Esophagus muscularis mucosa (tissue), 4 donors: ENCODE data around the gene LRRC4B. TPM values are rescaled to one million over a fixed set of nuclear protein-coding genes. Genes with fewer than 3 reads are reported as not detected.

Source experiments
- DNase-seq: peaks from one replicate; pipeline ENCODE4 v3.0.0-alpha.2; 2017; ENCODE audit errors: extremely low spot score
- H3K27ac ChIP-seq, 4 donors: fragments of 200-600 bp; sonication (generic); replicated peaks in 1 of 4; 1 replicate in 3 of 4; 2 replicates in 1 of 4; pipeline ENCODE4 v1.5.1; 2016 to 2019; ENCODE audit warnings: mild to moderate bottlenecking in 1 of 4
- H3K27me3 ChIP-seq, 4 donors: fragments of 200-600 bp; sonication (generic); one replicate each; pipeline versions ENCODE4 v1.5.1 to v1.6.0; 2016 to 2019
- H3K36me3 ChIP-seq, 4 donors: fragments of 200-600 bp; sonication (generic); one replicate each; pipeline ENCODE4 v1.5.1; 2016 to 2019
- H3K4me1 ChIP-seq, 4 donors: fragments of 200-600 bp; sonication (generic); one replicate each; pipeline ENCODE4 v1.5.1; 2016 to 2019
- H3K4me3 ChIP-seq, 4 donors: fragments of 200-600 bp; sonication (generic); 1 replicate in 2 of 4; 2 replicates in 2 of 4; pipeline ENCODE4 v1.5.1; 2016 to 2019; ENCODE audit warnings: mild to moderate bottlenecking in 4 of 4, moderate library complexity in 1 of 4
- H3K9me3 ChIP-seq, 4 donors: fragments of 200-600 bp; sonication (generic); 1 replicate in 3 of 4; 2 replicates in 1 of 4; pipeline ENCODE4 v1.5.1; 2016 to 2019
- EP300 ChIP-seq: sonication (generic); formaldehyde crosslinking; IDR thresholded peaks from one replicate; pipeline ENCODE4 v1.6.1; 2017; ENCODE audit warnings: antibody characterized with exemption
- POLR2A ChIP-seq: fragments of 450-650 bp; IDR thresholded peaks from one replicate; pipeline ENCODE4 v1.6.1; 2017; ENCODE audit warnings: antibody characterized with exemption, moderate library complexity, mild to moderate bottlenecking, low read depth
- POLR2AphosphoS5 ChIP-seq, 2 donors: sonication (generic); formaldehyde crosslinking; IDR thresholded peaks; one replicate each; pipeline ENCODE4 v1.6.1; 2017; ENCODE audit warnings: antibody characterized with exemption in 2 of 2
- WGBS: methylation state at CpG from one replicate; pipeline ENCODE4 v1.1.5; 2018; 5-methylcytosine and 5-hydroxymethylcytosine counted together
- intact Hi-C: fragments of 100-400 bp; cut with DNase I; formaldehyde crosslinking; loops from one replicate; pipeline ENCODE4 v1.15.1; 2023
- total RNA-seq, 4 donors: library from RNA; depleted of rRNA; stranded (reverse); fragments of >200 nt; gene quantifications; one replicate each; pipeline versions ENCODE4 v1.1.0 to v1.2.1, GENCODE V29; 2016
- TF ChIP-seq, protein P1 (sequence below), 3 experiments: fragments of 200-600 bp in 2 of 3; fragments of 450-650 bp in 1 of 3; sonication (generic) in 2 of 3; IDR thresholded peaks; one replicate each; pipeline ENCODE4 v1.5.1; 2017 to 2019; ENCODE audit warnings: antibody characterized with exemption in 3 of 3, mild to moderate bottlenecking in 2 of 3, moderate library complexity in 1 of 3

The LRRC4B gene
- total RNA-seq, 4 donors from 2014 or later = 3.7 to 12.5 (median 6.7) TPM

DNA sequence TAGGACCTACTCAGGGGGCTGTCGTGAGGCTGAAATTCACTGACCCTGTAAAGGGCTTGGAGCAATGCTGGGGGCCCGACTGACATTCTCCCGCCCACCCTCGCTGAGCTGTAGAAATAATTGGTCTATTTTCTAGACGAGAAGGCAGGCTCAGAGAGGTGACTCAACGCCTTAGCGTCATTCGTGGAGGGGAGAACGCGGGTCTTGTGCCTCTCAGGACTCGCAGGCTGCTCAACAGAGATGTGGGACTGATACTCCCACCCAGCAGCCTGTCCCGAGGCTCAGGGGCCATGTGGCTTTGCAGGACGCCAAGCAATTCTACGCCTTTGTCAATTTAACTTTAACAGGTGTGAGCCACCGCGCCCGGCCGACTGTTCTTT, 30.9 kb downstream of the LRRC4B start:
- Histone ChIP-seq H3K4me3 (no peak overlapping the region), H3K27ac (no peak overlapping the region), H3K27me3 (peaks cover 0 to 32% (median 0%) of the 10 kb centered on the region in 4 donors), H3K9me3 (peaks cover 0 to 18% (median 13%) of the 10 kb centered on the region in 4 donors), H3K36me3 (no peaks in the 10 kb centered on the region), H3K4me1 (no peaks in the 10 kb centered on the region)
- intact Hi-C loops = loop anchor here (2.0 kb wide), 1 partner anchor 246 kb away; no protein-coding TSS in a partner anchor
- no peak for DNase-seq
- 84% methylated on average over 11 of the region's 18 CpGs for WGBS
- TF ChIP-seq POLR2AphosphoS5 (IDR thresholded peaks at IDR 0.05) (no peak), POLR2A (no peak), EP300 (no peak)
- TF ChIP-seq, protein P1, sequence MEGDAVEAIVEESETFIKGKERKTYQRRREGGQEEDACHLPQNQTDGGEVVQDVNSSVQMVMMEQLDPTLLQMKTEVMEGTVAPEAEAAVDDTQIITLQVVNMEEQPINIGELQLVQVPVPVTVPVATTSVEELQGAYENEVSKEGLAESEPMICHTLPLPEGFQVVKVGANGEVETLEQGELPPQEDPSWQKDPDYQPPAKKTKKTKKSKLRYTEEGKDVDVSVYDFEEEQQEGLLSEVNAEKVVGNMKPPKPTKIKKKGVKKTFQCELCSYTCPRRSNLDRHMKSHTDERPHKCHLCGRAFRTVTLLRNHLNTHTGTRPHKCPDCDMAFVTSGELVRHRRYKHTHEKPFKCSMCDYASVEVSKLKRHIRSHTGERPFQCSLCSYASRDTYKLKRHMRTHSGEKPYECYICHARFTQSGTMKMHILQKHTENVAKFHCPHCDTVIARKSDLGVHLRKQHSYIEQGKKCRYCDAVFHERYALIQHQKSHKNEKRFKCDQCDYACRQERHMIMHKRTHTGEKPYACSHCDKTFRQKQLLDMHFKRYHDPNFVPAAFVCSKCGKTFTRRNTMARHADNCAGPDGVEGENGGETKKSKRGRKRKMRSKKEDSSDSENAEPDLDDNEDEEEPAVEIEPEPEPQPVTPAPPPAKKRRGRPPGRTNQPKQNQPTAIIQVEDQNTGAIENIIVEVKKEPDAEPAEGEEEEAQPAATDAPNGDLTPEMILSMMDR (IDR thresholded peaks at IDR 0.05) = no peak

DNA sequence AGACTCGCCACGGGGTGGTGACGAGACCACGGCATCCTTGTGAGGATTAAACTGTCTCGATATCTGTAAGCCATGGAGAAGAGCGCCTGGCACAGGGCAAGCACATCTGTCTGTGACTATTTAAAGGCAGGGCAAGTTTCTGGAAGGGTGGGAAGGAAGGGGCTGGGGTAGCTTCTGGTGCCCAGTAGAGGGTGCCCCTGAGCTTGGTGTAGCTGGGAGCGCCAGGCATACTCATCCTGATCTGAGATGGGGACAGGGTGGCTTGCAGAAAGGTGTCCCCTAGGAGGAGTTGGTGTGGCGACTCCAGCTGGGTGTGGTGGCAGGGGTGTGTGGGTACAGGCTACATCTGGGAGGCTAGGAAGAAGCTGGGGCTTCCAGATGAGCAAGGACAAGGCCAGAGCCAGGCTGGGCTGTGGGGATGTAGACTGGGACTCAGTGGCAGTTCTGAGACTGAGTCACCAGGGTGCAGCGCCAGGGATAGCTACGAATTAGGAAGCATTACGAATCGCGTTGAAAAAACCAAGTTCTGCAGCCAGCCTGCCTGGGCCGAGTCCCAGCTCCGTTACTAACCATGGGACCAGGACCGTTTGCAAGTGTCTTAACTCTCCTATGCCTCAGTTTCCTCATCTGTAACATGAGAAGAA, 31.5 kb downstream of the LRRC4B start:
- no peak overlapping the region for H3K27ac ChIP-seq
- intact Hi-C loops = loop anchor here (2.0 kb wide), 1 partner anchor 246 kb away; no protein-coding TSS in a partner anchor
- H3K27me3 ChIP-seq = peaks cover 0 to 37% (median 0%) of the 10 kb centered on the region in 4 donors
- TF ChIP-seq POLR2AphosphoS5 (IDR thresholded peaks at IDR 0.05) = no peak
- TF ChIP-seq, protein P1 (IDR thresholded peaks at IDR 0.05) = no peak
- TF ChIP-seq EP300 = no peak
- no peak for TF ChIP-seq POLR2A
- H3K4me1 ChIP-seq = no peaks in the 10 kb centered on the region
- no peak overlapping the region for H3K4me3 ChIP-seq
- no peak for DNase-seq
- no peaks in the 10 kb centered on the region for H3K36me3 ChIP-seq
- 92% methylated on average over 12 of the region's 16 CpGs for WGBS
- H3K9me3 ChIP-seq = peaks cover 0 to 21% (median 16%) of the 10 kb centered on the region in 4 donors

- Histone ChIP-seq H3K4me3 (no peak overlapping the region), H3K27me3 (peaks cover 0 to 48% (median 0%) of the 10 kb centered on the region in 4 donors), H3K9me3 (peaks cover 0 to 21% (median 16%) of the 10 kb centered on the region in 4 donors), H3K27ac (no peak overlapping the region), H3K36me3 (no peaks in the 10 kb centered on the region), H3K4me1 (no peaks in the 10 kb centered on the region)
- intact Hi-C loops = loop anchor here (2.0 kb wide), 1 partner anchor 247 kb away; no protein-coding TSS in a partner anchor
- TF ChIP-seq, protein P1 (IDR thresholded peaks at IDR 0.05) = no peak
- no peak for TF ChIP-seq EP300
- no peak for TF ChIP-seq POLR2AphosphoS5 (IDR thresholded peaks at IDR 0.05)
- TF ChIP-seq POLR2A = no peak
- no peak for DNase-seq
- 78% methylated on average over 11 of the region's 11 CpGs for WGBS
Observed at GRCh38 chr19:50535672-50536187, 32.5 kb downstream of the LRRC4B start.

DNA sequence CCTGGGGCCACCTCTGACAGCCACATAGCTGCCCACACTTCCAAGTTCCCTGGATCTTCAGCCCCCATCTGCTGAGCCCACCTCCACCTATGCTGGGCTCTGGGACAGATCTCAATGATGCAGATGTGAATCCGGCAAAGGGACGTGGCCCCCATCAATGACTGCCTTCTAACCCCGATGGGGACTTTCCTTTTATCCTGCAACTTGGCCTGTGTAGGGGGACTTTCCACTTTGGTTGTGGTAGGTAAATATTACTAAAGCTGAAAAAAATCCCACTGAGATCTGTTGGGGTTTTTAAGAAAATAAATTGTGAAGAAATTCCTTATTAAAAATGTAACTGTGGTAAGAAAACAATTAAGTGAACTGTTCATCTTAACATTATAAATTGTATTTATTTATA, 33.8 kb downstream of the LRRC4B start:
- peaks cover 0 to 21% (median 16%) of the 10 kb centered on the region in 4 donors for H3K9me3 ChIP-seq
- no peaks in the 10 kb centered on the region for H3K36me3 ChIP-seq
- TF ChIP-seq POLR2AphosphoS5 (IDR thresholded peaks at IDR 0.05) = no peak
- no peak for TF ChIP-seq POLR2A
- TF ChIP-seq EP300 = no peak
- TF ChIP-seq, protein P1 (IDR thresholded peaks at IDR 0.05) = no peak
- H3K27me3 ChIP-seq = peaks cover 0 to 60% (median 0%) of the 10 kb centered on the region in 4 donors
- H3K4me3 ChIP-seq = no peak overlapping the region
- H3K4me1 ChIP-seq = no peaks in the 10 kb centered on the region
- WGBS = 82% methylated on average over 3 of the region's 3 CpGs
- DNase-seq = no peak
- no peak overlapping the region for H3K27ac ChIP-seq
- intact Hi-C loops = no loop called here
